Osteocyte (in vitro differentiated cells): ENCODE data around the gene TMEFF2. TPM values are rescaled to one million over a fixed set of nuclear protein-coding genes. Genes with fewer than 3 reads are reported as not detected.
A peak's percentile ranks its signal among the peaks of the same experiment; 100 is the strongest.
"Not testable (repeated sequence)": the region's sequence is repeated elsewhere in the genome, so short reads cannot be mapped to it uniquely, and the experiment has no call there.

Source experiments
- DNase-seq: peaks from one replicate; pipeline ENCODE4 v3.0.0; 2021; ENCODE audit warnings: mixed read lengths; ENCODE audit not compliant: unreplicated experiment; ENCODE audit errors: extremely low spot score
- H3K27ac Mint-ChIP-seq: one replicate; pipeline ENCODE4 v1.8.0; 2021; ENCODE audit warnings: mild to moderate bottlenecking, mixed read lengths; ENCODE audit not compliant: unreplicated experiment
- H3K27me3 Mint-ChIP-seq: one replicate; pipeline ENCODE4 v1.8.0; 2021; ENCODE audit warnings: mixed read lengths; ENCODE audit not compliant: unreplicated experiment
- H3K36me3 Mint-ChIP-seq: one replicate; pipeline ENCODE4 v1.8.0; 2021; ENCODE audit warnings: mixed read lengths; ENCODE audit not compliant: unreplicated experiment
- H3K4me1 Mint-ChIP-seq: one replicate; pipeline ENCODE4 v1.8.0; 2021; ENCODE audit warnings: mixed read lengths; ENCODE audit not compliant: unreplicated experiment
- H3K4me3 Mint-ChIP-seq: one replicate; pipeline ENCODE4 v1.8.0; 2021; ENCODE audit warnings: mild to moderate bottlenecking, moderate library complexity, mixed read lengths; ENCODE audit not compliant: unreplicated experiment
- H3K9me3 Mint-ChIP-seq: one replicate; pipeline ENCODE4 v1.8.0; 2021; ENCODE audit warnings: mixed read lengths; ENCODE audit not compliant: unreplicated experiment
- total RNA-seq: library from RNA; stranded (reverse); gene quantifications from 2 replicates; pipeline ENCODE4 v1.2.1, GENCODE V29; 2021
- TF ChIP-seq, protein P1 (sequence below): fragments of 200-600 bp; sonication (generic); IDR thresholded peaks from 2 replicates; pipeline ENCODE4 v1.5.0; 2021; ENCODE audit warnings: antibody characterized with exemption, mild to moderate bottlenecking, moderate library complexity

TMEFF2 gene
- total RNA-seq, 1 donor from 2014 or later = 46.8 TPM

DNA sequence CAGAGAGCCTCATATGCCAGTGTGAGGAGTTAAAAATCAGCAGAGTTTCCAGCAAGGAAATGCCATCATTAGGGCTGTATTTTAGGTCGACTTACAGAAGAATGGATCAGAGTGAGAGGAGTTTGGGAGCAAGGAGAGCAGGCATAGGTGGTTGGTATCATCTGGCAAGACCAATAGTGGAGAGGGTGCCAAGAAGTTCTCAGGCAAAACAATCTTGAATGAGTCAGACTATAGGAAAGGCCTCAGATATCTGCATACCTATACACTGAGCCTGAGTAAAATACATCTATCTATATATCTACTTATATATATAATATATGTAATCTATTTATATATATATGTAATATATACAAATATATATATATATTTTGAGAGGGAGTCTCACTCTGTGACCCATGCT, 57.3 kb downstream of the TMEFF2 start:
- Mint-ChIP-seq H3K9me3 (no peaks in the 10 kb centered on the region), H3K4me1 (peaks cover 10% of the 10 kb centered on the region), H3K4me3 (no peak overlapping the region), H3K27ac (no peak overlapping the region), H3K36me3 (peaks cover 1% of the 10 kb centered on the region), H3K27me3 (no peaks in the 10 kb centered on the region)
- TF ChIP-seq, protein P1, sequence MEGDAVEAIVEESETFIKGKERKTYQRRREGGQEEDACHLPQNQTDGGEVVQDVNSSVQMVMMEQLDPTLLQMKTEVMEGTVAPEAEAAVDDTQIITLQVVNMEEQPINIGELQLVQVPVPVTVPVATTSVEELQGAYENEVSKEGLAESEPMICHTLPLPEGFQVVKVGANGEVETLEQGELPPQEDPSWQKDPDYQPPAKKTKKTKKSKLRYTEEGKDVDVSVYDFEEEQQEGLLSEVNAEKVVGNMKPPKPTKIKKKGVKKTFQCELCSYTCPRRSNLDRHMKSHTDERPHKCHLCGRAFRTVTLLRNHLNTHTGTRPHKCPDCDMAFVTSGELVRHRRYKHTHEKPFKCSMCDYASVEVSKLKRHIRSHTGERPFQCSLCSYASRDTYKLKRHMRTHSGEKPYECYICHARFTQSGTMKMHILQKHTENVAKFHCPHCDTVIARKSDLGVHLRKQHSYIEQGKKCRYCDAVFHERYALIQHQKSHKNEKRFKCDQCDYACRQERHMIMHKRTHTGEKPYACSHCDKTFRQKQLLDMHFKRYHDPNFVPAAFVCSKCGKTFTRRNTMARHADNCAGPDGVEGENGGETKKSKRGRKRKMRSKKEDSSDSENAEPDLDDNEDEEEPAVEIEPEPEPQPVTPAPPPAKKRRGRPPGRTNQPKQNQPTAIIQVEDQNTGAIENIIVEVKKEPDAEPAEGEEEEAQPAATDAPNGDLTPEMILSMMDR = no peak
- no peak for DNase-seq

DNA sequence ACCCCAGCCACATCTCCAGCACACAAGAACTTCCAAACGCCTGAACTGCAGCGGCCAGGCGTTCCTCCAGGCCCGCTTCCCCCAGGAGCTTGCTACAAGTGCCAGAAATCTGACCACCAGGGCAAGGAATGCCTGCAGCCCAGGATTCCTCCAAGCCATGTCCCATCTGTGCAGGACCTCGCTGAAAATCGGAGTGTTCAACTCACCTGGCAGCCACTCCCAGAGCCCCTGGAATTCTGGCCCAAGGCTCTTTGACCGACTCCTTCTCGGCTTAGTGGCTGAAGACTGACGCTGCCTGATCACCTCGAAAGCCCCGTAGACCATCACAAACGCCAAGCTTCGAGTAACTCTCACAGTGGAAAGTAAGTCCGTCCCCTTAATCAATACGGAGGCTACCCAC, 62.1 kb downstream of the TMEFF2 start:
- not testable (repeated sequence) for H3K27ac Mint-ChIP-seq, H3K9me3 Mint-ChIP-seq, DNase-seq, H3K36me3 Mint-ChIP-seq, H3K27me3 Mint-ChIP-seq, H3K4me3 Mint-ChIP-seq
- peaks cover 30% of the 10 kb centered on the region for H3K4me1 Mint-ChIP-seq

DNA sequence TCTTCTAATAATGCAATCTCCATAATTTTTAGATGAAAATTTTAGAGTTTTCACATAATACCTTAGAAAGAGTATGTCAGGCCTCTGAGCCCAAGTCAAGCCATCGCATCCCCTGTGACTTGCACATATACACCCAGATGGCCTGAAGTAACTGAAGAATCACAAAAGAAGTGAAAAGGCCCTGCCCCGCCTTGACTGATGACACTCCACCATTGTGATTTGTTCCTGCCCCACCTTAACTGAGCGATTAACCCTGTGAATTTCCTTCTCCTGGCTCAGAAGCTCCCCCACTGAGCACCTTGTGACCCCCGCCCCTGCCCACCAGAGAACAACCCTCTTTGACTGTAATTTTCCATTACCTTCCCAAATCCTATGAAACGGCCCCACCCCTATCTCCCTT, 64.4 kb downstream of the TMEFF2 start:
- DNase-seq, H3K4me3 Mint-ChIP-seq, H3K27me3 Mint-ChIP-seq, H3K36me3 Mint-ChIP-seq, H3K9me3 Mint-ChIP-seq: not testable (repeated sequence)
- peak overlapping the region; percentile 65 for H3K27ac Mint-ChIP-seq
- H3K4me1 Mint-ChIP-seq = peaks cover 34% of the 10 kb centered on the region

DNA sequence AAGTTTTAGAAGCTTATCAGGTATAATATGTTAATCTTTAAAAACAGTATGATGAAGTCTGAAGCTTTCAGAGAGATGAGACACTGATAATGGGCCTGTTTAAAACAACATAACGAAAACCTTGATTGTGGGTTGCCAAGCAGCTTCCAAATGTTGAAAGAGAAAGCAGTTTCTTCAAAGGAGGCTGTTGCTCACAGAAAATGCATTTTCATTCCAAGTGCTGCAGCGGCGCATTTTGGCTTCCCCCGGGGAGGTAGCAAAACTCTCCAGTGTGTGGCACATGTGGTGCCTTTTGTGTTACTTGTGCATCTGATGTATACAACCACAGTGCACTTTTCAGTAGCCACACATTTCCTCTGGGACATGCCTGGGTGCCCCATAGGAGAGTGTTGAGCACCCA, 66.1 kb downstream of the TMEFF2 start:
- Mint-ChIP-seq H3K36me3 (no peaks in the 10 kb centered on the region), H3K9me3 (no peaks in the 10 kb centered on the region), H3K4me3 (no peak overlapping the region), H3K27ac (peak overlapping the region; percentile 44), H3K27me3 (no peaks in the 10 kb centered on the region), H3K4me1 (peaks cover 48% of the 10 kb centered on the region)
- TF ChIP-seq, protein P1 = no peak
- no peak for DNase-seq

DNA sequence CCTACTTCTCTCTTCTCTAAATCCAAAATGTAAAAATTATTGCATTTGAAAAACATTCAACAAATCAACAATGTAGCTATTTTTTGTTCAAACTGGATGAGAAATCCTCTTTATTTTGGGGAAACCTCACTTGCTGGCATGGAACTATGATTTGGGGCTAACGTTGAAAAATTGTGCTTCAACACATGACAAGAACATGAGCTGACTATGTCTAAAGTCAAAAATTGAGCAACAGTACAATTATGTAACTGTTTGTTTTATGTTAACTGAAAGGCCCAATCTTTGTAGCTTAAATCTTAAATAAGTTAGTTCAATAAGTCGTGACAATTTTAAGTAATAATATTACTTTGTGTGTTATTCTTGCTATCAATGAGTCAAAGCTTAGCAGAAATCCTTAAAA, 67.3 kb downstream of the TMEFF2 start:
- Mint-ChIP-seq H3K9me3 (no peaks in the 10 kb centered on the region), H3K27me3 (no peaks in the 10 kb centered on the region), H3K36me3 (no peaks in the 10 kb centered on the region), H3K27ac (peak overlapping the region; percentile 56), H3K4me1 (peaks cover 54% of the 10 kb centered on the region), H3K4me3 (no peak overlapping the region)
- DNase-seq = no peak
- TF ChIP-seq, protein P1 = no peak

DNA sequence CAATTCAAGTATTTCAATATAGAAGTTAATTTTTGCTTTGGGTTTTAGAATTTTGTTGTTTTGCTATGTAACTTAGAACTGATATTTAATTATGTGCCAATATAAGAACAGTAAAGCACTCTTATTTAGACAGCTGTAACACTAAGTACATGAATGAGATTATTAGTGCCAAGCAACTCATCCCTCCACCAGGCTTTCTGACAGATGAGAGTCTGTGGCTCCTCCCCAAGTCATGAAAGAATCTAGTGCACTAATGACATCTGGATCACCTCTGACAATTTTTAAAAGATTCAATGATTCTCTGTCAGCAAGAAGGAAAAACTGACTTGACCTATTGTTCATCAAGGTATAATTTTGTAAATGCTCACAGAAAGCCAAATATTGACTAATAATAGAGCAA, 67.8 kb downstream of the TMEFF2 start:
- H3K36me3 Mint-ChIP-seq = no peaks in the 10 kb centered on the region
- H3K4me3 Mint-ChIP-seq = no peak overlapping the region
- no peaks in the 10 kb centered on the region for H3K27me3 Mint-ChIP-seq
- TF ChIP-seq, protein P1 = no peak
- no peak for DNase-seq
- peaks cover 59% of the 10 kb centered on the region for H3K4me1 Mint-ChIP-seq
- peak overlapping the region; percentile 56 for H3K27ac Mint-ChIP-seq
- no peaks in the 10 kb centered on the region for H3K9me3 Mint-ChIP-seq
